Type B pancreatic cell (in vitro differentiated cells): ENCODE measurements around the gene SLC44A1. TPM values are rescaled to one million over a fixed set of nuclear protein-coding genes. Genes with fewer than 3 reads are reported as not detected.

ENCODE experiments used
- DNase-seq: peaks from one replicate; pipeline ENCODE4 v3.0.0; 2021; ENCODE audit warnings: mixed read lengths; ENCODE audit not compliant: unreplicated experiment; ENCODE audit errors: extremely low spot score
- H3K27ac Mint-ChIP-seq: 2 replicates; pipeline ENCODE4 v1.8.0; 2021; ENCODE audit warnings: mild to moderate bottlenecking, mixed read lengths
- H3K27me3 Mint-ChIP-seq: 2 replicates; pipeline ENCODE4 v1.8.0; 2021; ENCODE audit warnings: mixed read lengths
- H3K36me3 Mint-ChIP-seq: 2 replicates; pipeline ENCODE4 v1.8.0; 2021; ENCODE audit warnings: mixed read lengths
- H3K4me1 Mint-ChIP-seq: one replicate; pipeline ENCODE4 v1.8.0; 2021; ENCODE audit warnings: mixed read lengths; ENCODE audit not compliant: unreplicated experiment
- H3K4me3 Mint-ChIP-seq: 2 replicates; pipeline ENCODE4 v1.8.0; 2021; ENCODE audit warnings: mild to moderate bottlenecking, mixed read lengths
- H3K9me3 Mint-ChIP-seq: 2 replicates; pipeline ENCODE4 v1.8.0; 2021; ENCODE audit warnings: mixed read lengths
- CTCF ChIP-seq: fragments of 200-600 bp; sonication (generic); conservative IDR thresholded peaks from 2 replicates; pipeline ENCODE4 v1.5.0; 2021; ENCODE audit warnings: antibody characterized with exemption, mild to moderate bottlenecking
- total RNA-seq: library from RNA; stranded (reverse); gene quantifications from 2 replicates; pipeline ENCODE4 v1.2.1, GENCODE V29; 2021; ENCODE audit warnings: low replicate concordance

Gene SLC44A1
- total RNA-seq, 1 donor from 2014 or later = 47.2 TPM

GRCh38 chr9:105449081-105449480, 204.6 kb downstream of the SLC44A1 start:
- TF ChIP-seq CTCF = no peak
- no peaks in the 10 kb centered on the region for H3K27me3 Mint-ChIP-seq
- peak overlapping the region; percentile 88 for H3K27ac Mint-ChIP-seq
- peak overlapping the region; percentile 94 for H3K4me3 Mint-ChIP-seq
- DNase-seq = no peak
- H3K4me1 Mint-ChIP-seq = peaks cover 21% of the 10 kb centered on the region
- no peaks in the 10 kb centered on the region for H3K9me3 Mint-ChIP-seq
- H3K36me3 Mint-ChIP-seq = peaks cover 3% of the 10 kb centered on the region

GRCh38 chr9:105452185-105452584, 207.7 kb downstream of the SLC44A1 start:
- no peak for TF ChIP-seq CTCF
- H3K27ac Mint-ChIP-seq = no peak overlapping the region
- H3K4me1 Mint-ChIP-seq = peaks cover 43% of the 10 kb centered on the region
- peaks cover 7% of the 10 kb centered on the region for H3K36me3 Mint-ChIP-seq
- peaks cover 4% of the 10 kb centered on the region for H3K9me3 Mint-ChIP-seq
- no peak for DNase-seq
- H3K4me3 Mint-ChIP-seq = no peak overlapping the region
- no peaks in the 10 kb centered on the region for H3K27me3 Mint-ChIP-seq

- H3K36me3 Mint-ChIP-seq = peaks cover 12% of the 10 kb centered on the region
- no peaks in the 10 kb centered on the region for H3K27me3 Mint-ChIP-seq
- no peak for DNase-seq
- H3K4me3 Mint-ChIP-seq = no peak overlapping the region
- H3K27ac Mint-ChIP-seq = no peak overlapping the region
- peaks cover 43% of the 10 kb centered on the region for H3K4me1 Mint-ChIP-seq
- no peak for TF ChIP-seq CTCF
- peaks cover 4% of the 10 kb centered on the region for H3K9me3 Mint-ChIP-seq
Observed at GRCh38 chr9:105455836-105456475, 211.5 kb downstream of the SLC44A1 start.

GRCh38 chr9:105457560-105458294, 213.3 kb downstream of the SLC44A1 start:
- peaks cover 37% of the 10 kb centered on the region for H3K4me1 Mint-ChIP-seq
- H3K27ac Mint-ChIP-seq = no peak overlapping the region
- DNase-seq = no peak
- no peaks in the 10 kb centered on the region for H3K27me3 Mint-ChIP-seq
- H3K36me3 Mint-ChIP-seq = peaks cover 9% of the 10 kb centered on the region
- no peak overlapping the region for H3K4me3 Mint-ChIP-seq
- TF ChIP-seq CTCF = no peak
- H3K9me3 Mint-ChIP-seq = peaks cover 4% of the 10 kb centered on the region

- no peak for DNase-seq
- peaks cover 4% of the 10 kb centered on the region for H3K9me3 Mint-ChIP-seq
- peaks cover 37% of the 10 kb centered on the region for H3K4me1 Mint-ChIP-seq
- peaks cover 9% of the 10 kb centered on the region for H3K36me3 Mint-ChIP-seq
- no peak overlapping the region for H3K27ac Mint-ChIP-seq
- no peaks in the 10 kb centered on the region for H3K27me3 Mint-ChIP-seq
- TF ChIP-seq CTCF = no peak
- H3K4me3 Mint-ChIP-seq = no peak overlapping the region
Observed at GRCh38 chr9:105458404-105458803, 214.0 kb downstream of the SLC44A1 start.
